Measurements from ENCODE around the gene PHF20.
"Not testable (repeated sequence)": the region's sequence is repeated elsewhere in the genome, so short reads cannot be mapped to it uniquely, and the experiment has no call there.

PHF20 gene

DNA sequence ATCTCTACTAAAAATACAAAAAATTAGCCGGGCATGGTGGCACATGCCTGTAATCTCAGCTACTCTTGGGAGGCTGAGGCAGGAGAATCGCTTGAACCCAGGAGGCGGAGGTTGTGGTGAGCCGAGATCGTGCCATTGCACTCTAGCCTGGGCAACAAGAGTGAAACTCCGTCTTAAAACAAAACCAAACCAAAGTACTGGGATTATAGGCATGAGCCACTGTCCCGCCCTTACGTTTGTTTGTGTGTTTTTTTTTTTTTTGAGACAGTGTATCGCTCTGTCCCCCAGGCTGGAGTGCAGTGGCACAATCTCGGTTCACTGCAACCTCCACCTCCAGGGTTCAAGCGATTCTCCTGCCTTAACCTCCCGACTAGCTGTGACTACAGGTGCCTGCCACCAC lies 12.0 kb downstream of the PHF20 start:
- DNase-seq = not testable (repeated sequence)

- not testable (repeated sequence) for DNase-seq
These were observed 13.7 kb downstream of the PHF20 start for GRCh38 chr20:35785541-35785940.

- DNase-seq = no peak
These were observed 17.0 kb downstream of the PHF20 start for GRCh38 chr20:35788796-35789195.

DNA sequence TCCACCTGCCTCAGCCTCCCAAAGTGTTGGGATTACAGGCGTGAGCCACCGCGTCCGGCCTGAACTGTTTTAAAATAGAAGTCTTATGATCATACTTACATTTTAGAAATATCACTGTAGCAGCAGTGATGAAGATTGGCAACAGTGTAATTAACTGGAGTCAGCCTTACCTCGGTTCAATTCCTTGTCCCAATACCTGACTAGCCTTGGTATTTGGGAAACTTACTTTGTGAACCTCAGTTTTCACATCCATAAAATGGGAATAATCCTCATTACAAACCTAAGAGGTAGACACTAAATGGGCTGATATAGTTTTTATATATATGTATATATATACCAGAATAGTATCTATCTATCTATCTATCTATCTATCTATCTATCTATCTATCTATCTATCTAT lies 19.3 kb downstream of the PHF20 start:
- no peak for DNase-seq

- peak; percentile 79 for DNase-seq
These were observed 20.0 kb downstream of the PHF20 start for GRCh38 chr20:35791821-35792220.

DNA sequence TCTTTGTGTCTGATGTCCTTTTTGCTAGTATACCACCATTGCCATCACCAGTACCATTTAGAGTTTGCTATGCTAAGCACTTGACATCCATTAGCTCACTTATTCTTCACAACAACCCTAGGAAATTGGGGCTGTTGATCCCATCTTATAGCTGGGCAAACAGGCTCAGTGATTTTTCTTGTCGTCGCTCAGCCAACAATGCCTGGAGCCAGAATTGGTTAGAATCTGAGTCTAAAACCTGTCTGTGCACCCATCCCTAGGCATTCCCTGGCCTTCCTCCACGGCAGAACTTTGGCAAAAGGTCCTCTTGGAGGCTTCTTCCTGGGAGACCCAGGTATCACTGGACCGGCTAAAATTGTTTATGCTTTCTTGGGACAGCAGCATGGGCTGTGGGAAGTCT lies 20.9 kb downstream of the PHF20 start:
- DNase-seq = no peak

GRCh38 chr20:35796571-35796970 lies 24.8 kb downstream of the PHF20 start:
- no peak for DNase-seq

GRCh38 chr20:35801865-35802264 lies 30.1 kb downstream of the PHF20 start:
- no peak for DNase-seq

- no peak for DNase-seq
These were observed 34.3 kb downstream of the PHF20 start for GRCh38 chr20:35806075-35806474.

DNA sequence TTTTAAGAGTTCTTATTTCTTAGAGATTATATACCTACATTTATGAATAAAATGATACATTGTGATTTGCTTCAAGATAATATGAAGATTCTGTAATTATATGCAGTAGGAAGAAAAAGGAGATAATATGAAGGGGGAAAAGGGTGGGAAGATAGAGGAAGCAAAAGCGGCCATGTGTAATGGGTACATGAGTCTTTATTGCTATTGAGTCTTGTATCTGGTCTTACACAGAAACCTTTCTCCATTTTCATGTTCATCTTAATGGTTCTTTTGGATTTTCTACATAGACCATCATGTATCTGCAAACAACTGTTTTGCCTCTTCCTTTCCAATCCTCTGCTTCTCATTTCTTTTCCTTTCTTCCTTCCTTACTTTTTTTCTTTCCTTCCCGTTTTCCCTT lies 36.1 kb downstream of the PHF20 start:
- no peak for DNase-seq

DNA sequence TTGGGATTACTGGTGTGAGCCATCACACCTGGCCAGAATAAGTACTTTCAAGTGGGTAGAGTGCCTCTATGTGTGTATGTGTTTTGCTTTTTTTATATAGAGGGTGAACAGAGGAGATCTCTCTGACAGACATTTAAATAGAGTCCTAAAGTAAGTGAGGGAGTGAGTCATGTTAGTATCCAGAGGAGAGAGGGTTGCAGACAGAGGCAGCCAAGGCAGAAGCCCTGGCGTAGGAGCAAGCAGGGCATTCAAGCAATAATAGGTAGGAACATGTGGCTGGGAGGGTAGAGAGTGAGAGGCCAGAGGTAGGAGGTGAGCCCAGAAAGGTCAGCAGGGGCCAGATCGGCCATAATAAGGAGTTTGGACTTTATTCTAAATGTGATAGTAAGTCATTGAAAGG lies 48.9 kb downstream of the PHF20 start:
- DNase-seq = no peak

DNA sequence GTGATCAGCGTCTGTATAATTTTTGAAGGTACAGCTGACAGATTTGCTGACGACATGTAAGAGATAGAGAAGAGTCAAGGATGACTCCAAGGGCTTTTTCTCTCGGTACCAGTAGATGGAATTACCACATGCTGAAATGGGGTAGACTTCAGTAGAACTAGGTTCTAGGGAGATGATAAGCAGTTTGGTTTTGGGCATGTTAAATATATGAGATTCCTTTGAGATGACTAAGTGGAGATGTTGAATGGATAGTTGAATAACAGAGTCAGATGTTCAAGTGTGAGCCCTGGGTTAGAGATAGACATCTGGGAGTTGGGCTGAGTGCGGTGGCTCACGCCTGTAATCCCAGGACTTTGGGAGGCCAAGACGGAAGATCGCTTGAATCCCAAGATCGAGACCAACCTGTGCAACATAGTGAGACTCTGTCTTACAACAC lies 50.0 kb downstream of the PHF20 start:
- DNase-seq = peak; percentile 76

GRCh38 chr20:35823147-35823546 lies 51.3 kb downstream of the PHF20 start:
- no peak for DNase-seq

DNA sequence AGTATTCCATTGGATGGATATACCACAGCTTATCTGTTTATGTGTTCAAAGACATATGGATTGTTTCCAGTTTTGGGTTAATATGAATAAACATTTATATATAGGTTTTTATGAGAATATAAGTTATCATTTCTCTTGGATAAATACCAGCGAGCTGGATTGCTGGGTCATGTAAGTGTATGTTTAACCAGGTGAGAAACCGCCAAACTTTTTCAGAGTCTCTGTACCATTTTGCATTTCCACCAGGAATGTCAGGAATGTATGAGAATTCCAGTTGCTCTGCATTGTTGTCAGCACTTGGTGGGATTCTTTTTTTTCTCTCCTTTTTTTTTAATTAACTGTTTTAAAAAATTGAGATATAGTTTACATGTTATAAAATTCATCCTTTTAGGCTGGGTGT lies 52.1 kb downstream of the PHF20 start:
- peak; percentile 68 for DNase-seq

GRCh38 chr20:35826397-35826998 lies 54.7 kb downstream of the PHF20 start:
- DNase-seq = no peak

DNA sequence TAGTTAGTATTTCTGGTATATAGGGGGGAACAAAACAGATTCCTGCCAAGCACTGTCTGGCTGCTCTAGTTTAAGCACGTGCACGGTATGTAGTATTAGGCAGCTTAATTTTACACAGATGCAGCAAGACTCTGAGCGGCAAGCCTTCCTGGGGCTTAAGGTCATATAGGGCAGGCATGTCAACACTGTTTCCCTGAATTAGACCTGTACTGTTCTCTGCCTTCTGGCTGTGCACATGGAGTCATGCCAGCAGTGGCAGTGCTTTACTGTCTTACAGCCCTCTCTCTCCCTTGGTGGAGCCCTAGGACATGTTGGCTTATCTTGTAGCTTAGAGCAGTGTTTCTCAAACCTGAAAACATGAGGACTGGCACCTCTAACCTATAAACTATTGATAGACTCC lies 56.6 kb downstream of the PHF20 start:
- peak; percentile 14 for DNase-seq

GRCh38 chr20:35828916-35829315 lies 57.1 kb downstream of the PHF20 start:
- no peak for DNase-seq

DNA sequence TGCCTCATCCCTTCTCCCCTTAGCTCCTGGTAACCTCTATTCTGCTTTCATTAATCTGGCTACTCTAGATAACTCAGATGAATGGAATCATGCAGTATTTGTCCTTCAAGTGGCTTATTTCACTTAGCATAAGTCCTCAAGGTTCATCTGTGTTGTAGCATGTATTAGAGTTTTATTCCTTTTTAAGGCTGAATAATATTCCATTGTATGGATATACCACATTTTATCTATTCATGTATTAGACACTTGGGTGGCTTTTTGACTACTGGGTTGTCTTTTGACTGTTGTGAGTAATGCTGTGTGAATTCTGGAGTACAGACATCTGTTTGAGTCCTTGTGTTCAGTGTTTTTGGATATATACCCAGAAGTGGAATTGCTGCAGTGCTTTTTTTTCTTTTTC lies 58.4 kb downstream of the PHF20 start:
- DNase-seq = no peak

- DNase-seq = peak; percentile 24
These were observed 59.2 kb downstream of the PHF20 start for GRCh38 chr20:35831029-35831428.

DNA sequence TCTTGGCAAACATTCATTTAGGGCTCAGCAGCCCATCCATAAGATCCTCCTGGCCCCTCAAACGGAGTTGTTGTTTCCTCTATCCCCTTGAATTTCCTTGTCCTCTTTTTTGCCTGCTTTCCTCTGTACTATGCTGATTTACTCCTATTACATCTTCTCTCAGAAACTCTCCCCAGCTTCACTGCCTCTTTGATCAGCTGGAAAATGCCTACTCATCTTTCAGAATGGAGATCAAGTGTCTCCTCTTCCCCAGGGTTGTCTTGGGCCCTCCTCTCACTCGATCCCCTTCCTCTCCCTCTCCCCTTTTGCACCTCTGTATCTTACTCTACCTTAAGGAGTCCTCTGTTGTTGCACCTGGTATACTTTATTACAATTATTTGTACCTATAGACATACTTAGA lies 60.2 kb downstream of the PHF20 start:
- no peak for DNase-seq

- no peak for DNase-seq
These were observed 61.4 kb downstream of the PHF20 start for GRCh38 chr20:35833241-35833640.

DNA sequence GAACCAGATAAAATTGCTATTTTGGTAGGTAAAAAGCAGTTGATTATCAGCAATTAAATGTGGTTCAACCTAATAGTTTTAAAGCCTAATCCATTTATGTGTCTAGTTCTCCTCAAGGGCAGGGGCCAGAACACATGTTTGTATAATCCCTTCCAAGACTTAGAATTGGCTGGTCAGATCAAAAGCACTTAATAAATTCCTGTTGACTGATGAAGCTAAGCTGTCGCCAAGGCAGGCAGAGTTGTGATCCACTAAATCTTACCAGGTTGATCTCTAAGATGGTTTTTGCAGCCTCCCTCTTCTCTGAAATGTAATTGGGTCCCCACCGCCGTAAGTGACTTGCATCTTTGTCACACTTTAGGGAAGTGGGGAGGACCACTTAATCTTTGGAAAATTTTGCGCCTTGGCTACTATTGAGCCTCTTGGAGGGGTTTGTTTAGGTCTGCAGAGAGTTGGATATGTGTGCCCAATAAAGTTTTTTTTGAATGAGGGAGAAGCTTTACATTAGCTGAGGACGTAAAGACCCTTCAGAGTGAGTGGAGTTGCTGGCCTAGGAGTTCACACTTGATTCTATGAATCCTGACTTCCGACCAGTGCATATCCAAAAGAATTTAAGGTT lies 65.9 kb downstream of the PHF20 start:
- DNase-seq = no peak

DNA sequence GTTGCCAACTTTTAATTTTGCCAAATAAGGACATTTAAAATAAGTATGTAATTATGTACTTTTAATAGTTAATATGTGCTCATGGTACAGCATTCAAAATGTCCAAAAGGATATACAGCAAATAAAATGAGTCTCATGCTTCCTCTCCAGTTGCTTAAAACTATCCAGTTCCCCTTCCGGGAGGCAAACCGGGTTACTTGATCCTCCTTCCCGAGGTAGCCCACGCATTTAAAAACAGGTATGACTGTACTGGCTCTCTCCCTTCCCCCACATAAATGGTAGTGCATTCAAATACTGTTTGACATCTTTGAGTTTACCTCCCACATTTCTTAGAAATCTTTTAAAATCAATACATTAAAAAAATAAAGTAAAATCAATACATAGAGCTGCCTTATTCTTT lies 66.4 kb downstream of the PHF20 start:
- DNase-seq = no peak

DNA sequence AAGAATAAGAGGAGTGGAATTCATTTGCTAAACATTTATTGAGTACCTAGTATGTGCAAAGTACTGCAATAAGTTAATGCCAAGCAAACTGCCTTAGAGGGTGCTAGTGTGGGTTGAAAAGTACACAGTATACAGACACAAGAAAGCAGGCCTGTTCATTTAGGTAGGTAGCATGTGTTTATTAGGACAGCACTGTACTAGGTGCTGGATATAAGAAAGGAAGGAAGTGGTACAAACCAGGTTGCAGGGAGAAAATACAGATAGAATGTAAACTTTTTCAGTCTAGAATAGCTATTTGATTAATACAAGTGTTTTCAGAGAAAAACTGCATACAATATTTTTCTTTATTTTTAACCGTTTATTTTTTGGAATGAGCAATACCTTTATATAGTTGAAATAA lies 68.1 kb downstream of the PHF20 start:
- DNase-seq = no peak

GRCh38 chr20:35840421-35840820 lies 68.6 kb downstream of the PHF20 start:
- no peak for DNase-seq
